K562 (cell line): ENCODE data around the gene CCDC87. TPM values are rescaled to one million over a fixed set of nuclear protein-coding genes. Genes with fewer than 3 reads are reported as not detected.

Experiments used
- ARID4B ChIP-seq: sonication (generic); formaldehyde crosslinking; IDR thresholded peaks from 2 replicates; pipeline ENCODE4 v1.8.0; 2022; ENCODE audit warnings: mild to moderate bottlenecking, missing genetic modification reagents
- KLF1 ChIP-seq: fragments of 450-650 bp; IDR thresholded peaks from 2 replicates; pipeline ENCODE4 v1.6.1; 2016; ENCODE audit warnings: missing genetic modification characterization, missing compliant biosample characterization
- MGA ChIP-seq: fragments of 450-650 bp; IDR thresholded peaks from 2 replicates; pipeline ENCODE4 v1.6.1; 2016; ENCODE audit warnings: mild to moderate bottlenecking, moderate library complexity
- RFX1 ChIP-seq: fragments of 450-650 bp; IDR thresholded peaks from 2 replicates; pipeline ENCODE4 v1.6.1; 2016; ENCODE audit warnings: mild to moderate bottlenecking, moderate library complexity
- SETDB1 ChIP-seq: IDR thresholded peaks from one replicate; pipeline ENCODE4 v1.6.1; 2012; ENCODE audit warnings: low read length, control low read depth, inconsistent platforms
- SREBF1 ChIP-seq: fragments of 150-350 bp; IDR thresholded peaks from 2 replicates; pipeline ENCODE4 v1.6.1; 2014; ENCODE audit warnings: antibody characterized with exemption, low read depth, low read length, borderline replicate concordance
- XRCC5 ChIP-seq: fragments of 200-400 bp; formaldehyde crosslinking; IDR thresholded peaks from 2 replicates; pipeline ENCODE4 v1.6.1; 2017; ENCODE audit warnings: low read depth, mild to moderate bottlenecking, low read length
- ZC3H11A ChIP-seq: IDR thresholded peaks from 2 replicates; pipeline ENCODE4 v1.6.1; 2012; ENCODE audit warnings: low read depth, low read length, improper control_type of control experiment
- polyA plus RNA-seq, 8 experiments: library from polyadenylated mRNA; depleted of rRNA in 4 of 8; stranded (reverse) in 5 of 8; unstranded in 3 of 8; fragments of >200 nt; fragmentation: Nextera tagmentation in 2 of 8; fragmentation: Illumina TruSeq in 1 of 8; extraction: Ambion mirVana in 2 of 8; extraction: Trizol in 1 of 8; gene quantifications; 2 replicates each; pipeline versions ENCODE4 v1.2.1 to v1.2.3, GENCODE V29; 2011 to 2014; ENCODE audit warnings: inconsistent platforms in 1 of 8, missing spikeins in 1 of 8
- total RNA-seq, 7 experiments: library from RNA; depleted of rRNA in 6 of 7; stranded (reverse); fragments of >200 nt in 6 of 7; fragmentation: Illumina TruSeq in 2 of 7; extraction: Trizol in 2 of 7; gene quantifications; 2 replicates each; pipeline versions ENCODE4 v1.2.1 to v1.2.3, GENCODE V29; 2011 to 2021; ENCODE audit warnings: low replicate concordance in 1 of 7

Gene CCDC87
- total and polyA plus RNA-seq, 9 of the 15 experiments (the other 6 are each of a cell fraction or from before 2014, with no cell fraction given) = 0.03 to 0.44 (median 0.15) TPM; not detected in 1

- TF ChIP-seq ARID4B (CRISPR knock-in tag) (peak; percentile 47; the same call in 1 of the 2 replicates), XRCC5 (no peak), RFX1 (no peak), KLF1 (no peak), MGA (peak; percentile 99), SREBF1 (no peak), SETDB1 (no peak), ZC3H11A (no peak)
These were observed 24.5 kb downstream of the CCDC87 start, which contains the start of gene CTSF (continued) for GRCh38 chr11:66568124-66568916.
